GM12878 (cell line): ENCODE data around the gene H6PD.

Experiments used
- BCL11A ChIP-seq: IDR thresholded peaks from 2 replicates; pipeline ENCODE4 v1.6.1; 2011; ENCODE audit warnings: low read depth, low read length
- CREM ChIP-seq: IDR thresholded peaks from 2 replicates; pipeline ENCODE4 v1.6.1; 2014; ENCODE audit warnings: antibody characterized with exemption, low read depth
- CTCF ChIP-seq, 3 experiments: IDR thresholded peaks in 2 of 3; conservative IDR thresholded peaks in 1 of 3; 2 replicates each; pipeline ENCODE4 v1.5.1; 2011; ENCODE audit warnings: low read depth in 3 of 3, low read length in 3 of 3, mild to moderate bottlenecking in 3 of 3, control low read depth in 2 of 3, moderate library complexity in 2 of 3, inconsistent platforms in 1 of 3, mixed read lengths in 1 of 3; ENCODE audit not compliant: control insufficient read depth in 2 of 3, insufficient read depth in 1 of 3; ENCODE audit errors: extremely low read depth in 1 of 3
- EGR1 ChIP-seq, 2 experiments: IDR thresholded peaks; 1 replicate in 1 of 2; 2 replicates in 1 of 2; pipeline ENCODE4 v1.6.1; 2011 to 2012; ENCODE audit warnings: low read depth in 2 of 2, low read length in 2 of 2, borderline replicate concordance in 1 of 2, mild to moderate bottlenecking in 1 of 2, moderate library complexity in 1 of 2
- ESRRA ChIP-seq: IDR thresholded peaks from 2 replicates; pipeline ENCODE4 v1.6.1; 2012; ENCODE audit warnings: mild to moderate bottlenecking, low read length, improper control_type of control experiment
- EZH2 ChIP-seq: IDR thresholded peaks from 2 replicates; pipeline ENCODE4 v1.6.1; 2012; ENCODE audit warnings: low read depth, mild to moderate bottlenecking, control low read depth, inconsistent platforms, low read length, borderline replicate concordance; ENCODE audit not compliant: control insufficient read depth
- FOXM1 ChIP-seq: IDR thresholded peaks from 2 replicates; pipeline ENCODE4 v1.6.1; 2012; ENCODE audit warnings: low read depth, mild to moderate bottlenecking, inconsistent platforms, low read length, moderate library complexity
- JUNB ChIP-seq: IDR thresholded peaks from 2 replicates; pipeline ENCODE4 v1.6.1; 2016; ENCODE audit warnings: antibody characterized with exemption, mild to moderate bottlenecking
- PAX5 ChIP-seq: IDR thresholded peaks from 2 replicates; pipeline ENCODE4 v1.6.1; 2011; ENCODE audit warnings: low read depth, low read length, borderline replicate concordance
- RAD21 ChIP-seq: IDR thresholded peaks from 2 replicates; pipeline ENCODE4 v1.6.1; 2011; ENCODE audit warnings: mild to moderate bottlenecking, low read depth, low read length, moderate library complexity; ENCODE audit not compliant: insufficient read depth
- SP1 ChIP-seq: IDR thresholded peaks from one replicate; pipeline ENCODE4 v1.6.1; 2011; ENCODE audit warnings: low read depth, low read length
- YBX1 ChIP-seq: fragments of 450-650 bp; IDR thresholded peaks from 2 replicates; pipeline ENCODE4 v1.6.1; 2016; ENCODE audit warnings: antibody characterized with exemption
- ZNF217 ChIP-seq: fragments of 450-650 bp; IDR thresholded peaks from 2 replicates; pipeline ENCODE4 v1.6.1; 2017; ENCODE audit warnings: antibody characterized with exemption, mild to moderate bottlenecking
- TF ChIP-seq, protein P1 (sequence below): IDR thresholded peaks from 2 replicates; pipeline ENCODE4 v1.6.1; 2012; ENCODE audit warnings: mild to moderate bottlenecking, low read depth, low read length

- TF ChIP-seq BCL11A: no peak
- no peak for TF ChIP-seq PAX5
- no peak for TF ChIP-seq CTCF (IDR thresholded peaks at IDR 0.05 in 2 of 3, conservative IDR thresholded peaks at IDR 0.05 in 1 of 3; ENCODE audit: control insufficient read depth in 2 of 3, extremely low read depth in 1 of 3, insufficient read depth in 1 of 3, low read depth in 3 of 3, low read length in 3 of 3)
- no peak for TF ChIP-seq SP1
- no peak for TF ChIP-seq ESRRA
- TF ChIP-seq ZNF217: no peak
- no peak for TF ChIP-seq EZH2
- no peak for TF ChIP-seq YBX1
- TF ChIP-seq EGR1 (IDR thresholded peaks at IDR 0.05; ENCODE audit: borderline replicate concordance in 1 of 2, low read depth in 2 of 2, low read length in 2 of 2): no peak
- no peak for TF ChIP-seq FOXM1
- TF ChIP-seq, protein P1, sequence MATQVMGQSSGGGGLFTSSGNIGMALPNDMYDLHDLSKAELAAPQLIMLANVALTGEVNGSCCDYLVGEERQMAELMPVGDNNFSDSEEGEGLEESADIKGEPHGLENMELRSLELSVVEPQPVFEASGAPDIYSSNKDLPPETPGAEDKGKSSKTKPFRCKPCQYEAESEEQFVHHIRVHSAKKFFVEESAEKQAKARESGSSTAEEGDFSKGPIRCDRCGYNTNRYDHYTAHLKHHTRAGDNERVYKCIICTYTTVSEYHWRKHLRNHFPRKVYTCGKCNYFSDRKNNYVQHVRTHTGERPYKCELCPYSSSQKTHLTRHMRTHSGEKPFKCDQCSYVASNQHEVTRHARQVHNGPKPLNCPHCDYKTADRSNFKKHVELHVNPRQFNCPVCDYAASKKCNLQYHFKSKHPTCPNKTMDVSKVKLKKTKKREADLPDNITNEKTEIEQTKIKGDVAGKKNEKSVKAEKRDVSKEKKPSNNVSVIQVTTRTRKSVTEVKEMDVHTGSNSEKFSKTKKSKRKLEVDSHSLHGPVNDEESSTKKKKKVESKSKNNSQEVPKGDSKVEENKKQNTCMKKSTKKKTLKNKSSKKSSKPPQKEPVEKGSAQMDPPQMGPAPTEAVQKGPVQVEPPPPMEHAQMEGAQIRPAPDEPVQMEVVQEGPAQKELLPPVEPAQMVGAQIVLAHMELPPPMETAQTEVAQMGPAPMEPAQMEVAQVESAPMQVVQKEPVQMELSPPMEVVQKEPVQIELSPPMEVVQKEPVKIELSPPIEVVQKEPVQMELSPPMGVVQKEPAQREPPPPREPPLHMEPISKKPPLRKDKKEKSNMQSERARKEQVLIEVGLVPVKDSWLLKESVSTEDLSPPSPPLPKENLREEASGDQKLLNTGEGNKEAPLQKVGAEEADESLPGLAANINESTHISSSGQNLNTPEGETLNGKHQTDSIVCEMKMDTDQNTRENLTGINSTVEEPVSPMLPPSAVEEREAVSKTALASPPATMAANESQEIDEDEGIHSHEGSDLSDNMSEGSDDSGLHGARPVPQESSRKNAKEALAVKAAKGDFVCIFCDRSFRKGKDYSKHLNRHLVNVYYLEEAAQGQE: no peak
- TF ChIP-seq RAD21: no peak
- no peak for TF ChIP-seq JUNB
- TF ChIP-seq CREM: no peak
These were observed 3.6 kb downstream of the H6PD start for GRCh38 chr1:9238134-9238533.
